ENCODE measurements around the gene VAPB. TPM values are rescaled to one million over a fixed set of nuclear protein-coding genes. Genes with fewer than 3 reads are reported as not detected.

VAPB gene
- polyA plus RNA-seq, 1 donor (not counting 4 experiments of a cell fraction or from before 2014, with no cell fraction given) = 38.0 TPM

DNA sequence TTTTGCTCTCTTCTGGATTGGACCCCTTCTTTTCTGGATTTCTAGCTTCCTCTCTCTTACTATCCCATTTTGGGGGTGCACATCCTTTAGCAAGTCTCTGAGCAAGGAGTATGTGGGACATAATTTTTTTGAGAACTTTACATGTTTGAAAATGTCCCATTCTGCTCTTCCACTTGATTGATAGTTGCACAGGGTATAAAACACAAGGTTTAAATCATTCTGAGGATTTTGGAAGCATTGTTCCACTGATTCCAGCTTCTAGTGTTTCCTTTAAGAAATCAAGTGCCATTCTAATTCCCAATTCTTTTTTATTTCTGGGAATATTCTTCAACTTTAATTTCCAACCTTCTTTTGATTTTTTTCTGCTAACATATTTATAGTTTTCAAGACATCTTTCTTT is 65.4 kb downstream of the VAPB start:
- Histone ChIP-seq H3K9me3 (ENCODE audit: control insufficient read depth, low read depth, low read length) (no peaks in the 10 kb centered on the region), H2AFZ (ENCODE audit: control insufficient read depth, low read length) (no peak overlapping the region), H4K20me1 (ENCODE audit: control insufficient read depth, extremely low read depth, insufficient read depth, low read length) (no peaks in the 10 kb centered on the region), H3K9me1 (ENCODE audit: control insufficient read depth, extremely low read depth, insufficient read depth, low read length) (no peaks in the 10 kb centered on the region), H3K4me2 (ENCODE audit: control insufficient read depth, extremely low read depth, insufficient read depth, low read depth, low read length) (no peak overlapping the region), H3K27ac (ENCODE audit: control insufficient read depth, insufficient read depth, low read length) (no peak overlapping the region), H3K36me3 (ENCODE audit: control insufficient read depth in 2 of 2, extremely low read depth in 1 of 2, insufficient read depth in 2 of 2, low read length in 2 of 2) (peaks cover 0 to 3% of the 10 kb centered on the region in 2 experiments), H3K79me2 (ENCODE audit: control insufficient read depth, insufficient read depth, low read length) (no peaks in the 10 kb centered on the region), H3K4me3 (ENCODE audit: control insufficient read depth in 2 of 3, extremely low read depth in 1 of 3, insufficient read depth in 2 of 3, low read depth in 1 of 3, low read length in 3 of 3) (no peak overlapping the region), H3K27me3 (ENCODE audit: control insufficient read depth, extremely low read depth, insufficient read depth, low read length) (no peaks in the 10 kb centered on the region), H3K9ac (ENCODE audit: control insufficient read depth, extremely low read depth, insufficient read depth, low read length) (no peak overlapping the region), H3K4me1 (ENCODE audit: control insufficient read depth, extremely low read depth, insufficient read depth, low read length) (peaks cover 29% of the 10 kb centered on the region)
- dilution Hi-C loops (cut with MboI; ENCODE audit: extremely low pct_ligation_motif_present, low sequenced_read_pairs) = no loop called here
- no peak for TF ChIP-seq CTCF (optimal IDR thresholded peaks at IDR 0.05 in 1 of 3, IDR thresholded peaks at IDR 0.05 in 1 of 3, conservative IDR thresholded peaks at IDR 0.05 in 1 of 3; ENCODE audit: extremely low read depth in 1 of 3, insufficient read depth in 2 of 3, low read length in 3 of 3)
- TF ChIP-seq EZH2 (IDR thresholded peaks at IDR 0.05; ENCODE audit: low read length) = no peak
- FAIRE-seq (no peak), DNase-seq (ENCODE audit: low read depth, low spot score) (no peak)

GRCh38 chr20:58457083-58457695 is 68.2 kb downstream of the VAPB start:
- DNase-seq (ENCODE audit: low read depth, low spot score) (peak; percentile 30), FAIRE-seq (no peak)
- Histone ChIP-seq H3K9me3 (ENCODE audit: control insufficient read depth, low read depth, low read length) (no peaks in the 10 kb centered on the region), H3K4me1 (ENCODE audit: control insufficient read depth, extremely low read depth, insufficient read depth, low read length) (peaks cover 46% of the 10 kb centered on the region), H3K9me1 (ENCODE audit: control insufficient read depth, extremely low read depth, insufficient read depth, low read length) (no peaks in the 10 kb centered on the region), H4K20me1 (ENCODE audit: control insufficient read depth, extremely low read depth, insufficient read depth, low read length) (no peaks in the 10 kb centered on the region), H3K27ac (ENCODE audit: control insufficient read depth, insufficient read depth, low read length) (no peak overlapping the region), H3K4me3 (ENCODE audit: control insufficient read depth in 2 of 3, extremely low read depth in 1 of 3, insufficient read depth in 2 of 3, low read depth in 1 of 3, low read length in 3 of 3) (no peak overlapping the region), H3K79me2 (ENCODE audit: control insufficient read depth, insufficient read depth, low read length) (no peaks in the 10 kb centered on the region), H2AFZ (ENCODE audit: control insufficient read depth, low read length) (no peak overlapping the region), H3K4me2 (ENCODE audit: control insufficient read depth, extremely low read depth, insufficient read depth, low read depth, low read length) (no peak overlapping the region), H3K36me3 (ENCODE audit: control insufficient read depth in 2 of 2, extremely low read depth in 1 of 2, insufficient read depth in 2 of 2, low read length in 2 of 2) (no peaks in the 10 kb centered on the region), H3K9ac (ENCODE audit: control insufficient read depth, extremely low read depth, insufficient read depth, low read length) (no peak overlapping the region), H3K27me3 (ENCODE audit: control insufficient read depth, extremely low read depth, insufficient read depth, low read length) (no peaks in the 10 kb centered on the region)
- no peak for TF ChIP-seq EZH2 (IDR thresholded peaks at IDR 0.05; ENCODE audit: low read length)
- TF ChIP-seq CTCF (optimal IDR thresholded peaks at IDR 0.05 in 1 of 3, IDR thresholded peaks at IDR 0.05 in 1 of 3, conservative IDR thresholded peaks at IDR 0.05 in 1 of 3; ENCODE audit: extremely low read depth in 1 of 3, insufficient read depth in 2 of 3, low read length in 3 of 3) = no peak
- dilution Hi-C loops (cut with MboI; ENCODE audit: extremely low pct_ligation_motif_present, low sequenced_read_pairs) = no loop called here
